C1 segment of cervical spinal cord (tissue), 14 donors: Measurements from ENCODE around the gene PCDHGB2.
A peak's percentile ranks its signal among the peaks of the same experiment; 100 is the strongest.
"Not testable (repeated sequence)": the region's sequence is repeated elsewhere in the genome, so short reads cannot be mapped to it uniquely, and the experiment has no call there.

ENCODE experiments used
- DNase-seq, 14 donors: peaks; one replicate each; lab custom pipeline; 2025; lab: John Stamatoyannopoulos, UW

Gene PCDHGB2

DNA sequence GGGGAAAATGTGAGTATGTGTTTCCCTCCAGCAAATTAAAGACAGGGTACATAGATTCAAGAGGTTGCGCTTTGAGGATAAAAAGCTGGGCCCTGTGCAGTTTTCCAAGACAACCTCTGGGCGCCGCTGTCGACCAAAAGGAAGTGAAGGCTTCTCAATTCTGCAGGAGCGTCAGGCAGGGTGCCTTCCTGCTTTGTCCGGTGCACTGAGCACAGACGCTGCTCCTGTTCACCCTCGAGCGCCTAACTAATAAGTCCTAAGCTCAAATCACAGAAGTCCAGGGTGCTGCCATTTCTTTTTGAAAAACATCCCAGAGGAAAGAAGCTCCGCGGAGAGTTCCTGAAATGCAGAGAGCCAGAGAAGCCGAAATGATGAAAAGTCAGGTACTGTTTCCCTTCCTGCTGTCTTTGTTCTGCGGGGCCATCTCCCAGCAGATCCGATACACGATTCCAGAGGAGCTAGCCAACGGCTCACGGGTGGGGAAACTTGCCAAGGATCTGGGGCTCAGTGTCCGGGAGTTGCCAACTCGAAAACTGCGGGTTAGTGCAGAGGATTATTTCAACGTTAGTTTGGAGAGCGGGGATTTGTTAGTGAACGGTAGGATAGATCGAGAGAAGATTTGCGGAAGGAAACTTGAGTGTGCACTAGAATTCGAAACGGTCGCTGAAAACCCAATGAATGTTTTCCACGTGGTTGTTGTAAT lies 9.7 kb upstream of the PCDHGB2 start, which contains the start of gene PCDHGB1:
PCDHGB1 (plus strand) TSS at position 183 of the 703 bp plus-strand sequence; CDS start at position 345, 162 bp downstream.
- DNase-seq: peak in 1 of 14 donors; percentile 9

DNA sequence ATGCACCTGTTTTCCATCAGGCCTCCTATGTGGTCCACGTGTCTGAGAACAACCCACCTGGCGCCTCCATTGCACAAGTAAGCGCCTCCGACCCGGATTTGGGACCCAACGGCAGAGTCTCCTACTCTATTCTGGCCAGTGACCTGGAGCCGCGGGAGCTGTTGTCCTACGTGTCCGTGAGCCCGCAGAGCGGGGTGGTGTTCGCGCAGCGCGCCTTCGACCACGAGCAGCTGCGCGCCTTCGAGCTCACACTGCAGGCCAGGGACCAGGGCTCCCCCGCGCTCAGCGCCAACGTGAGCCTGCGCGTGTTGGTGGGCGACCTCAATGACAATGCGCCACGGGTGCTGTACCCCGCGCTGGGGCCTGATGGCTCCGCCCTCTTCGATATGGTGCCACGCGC lies 8.2 kb upstream of the PCDHGB2 start:
- DNase-seq: no peak

DNA sequence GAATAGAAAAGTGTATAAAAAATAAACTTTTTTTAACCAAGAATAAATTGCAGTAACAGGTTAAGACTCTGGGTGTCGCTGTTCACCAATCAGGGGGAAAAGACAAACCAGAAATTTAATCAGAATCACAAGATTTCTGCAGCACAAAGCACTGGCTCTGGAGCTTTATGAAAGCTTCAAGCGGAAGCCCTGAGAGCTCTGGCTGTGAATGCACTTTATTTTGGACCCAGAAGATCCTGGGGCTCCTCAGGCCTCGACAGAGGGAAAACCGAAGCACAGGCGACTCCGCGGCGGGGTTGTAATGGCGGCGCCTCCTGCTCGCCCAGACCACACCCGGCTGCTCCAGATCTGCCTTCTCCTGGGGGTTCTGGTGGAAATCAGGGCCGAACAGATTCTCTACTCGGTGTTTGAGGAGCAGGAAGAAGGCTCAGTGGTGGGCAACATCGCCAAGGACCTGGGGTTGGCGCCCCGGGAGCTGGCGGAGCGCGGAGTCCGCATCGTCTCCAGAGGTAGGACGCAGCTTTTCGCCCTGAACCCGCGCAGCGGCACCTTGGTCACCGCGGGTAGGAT lies 4.8 kb upstream of the PCDHGB2 start, which contains the start of gene PCDHGA4:
PCDHGA4 (plus strand) TSS at position 122 of the 570 bp plus-strand sequence; CDS start at position 209, 87 bp downstream.
- DNase-seq: no peak

DNA sequence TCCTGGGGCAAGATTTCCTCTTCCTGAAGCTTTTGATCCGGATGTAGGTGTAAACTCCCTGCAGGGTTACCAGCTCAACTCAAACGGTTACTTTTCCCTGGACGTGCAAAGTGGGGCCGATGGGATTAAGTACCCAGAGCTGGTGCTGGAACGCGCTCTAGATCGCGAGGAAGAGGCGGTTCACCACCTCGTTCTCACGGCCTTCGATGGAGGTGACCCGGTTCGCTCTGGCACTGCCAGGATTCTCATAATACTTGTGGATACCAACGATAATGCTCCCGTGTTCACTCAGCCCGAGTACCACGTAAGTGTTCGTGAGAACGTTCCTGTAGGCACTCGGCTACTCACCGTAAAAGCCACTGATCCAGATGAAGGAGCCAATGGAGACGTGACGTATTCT lies 4.2 kb upstream of the PCDHGB2 start:
- DNase-seq: no peak

DNA sequence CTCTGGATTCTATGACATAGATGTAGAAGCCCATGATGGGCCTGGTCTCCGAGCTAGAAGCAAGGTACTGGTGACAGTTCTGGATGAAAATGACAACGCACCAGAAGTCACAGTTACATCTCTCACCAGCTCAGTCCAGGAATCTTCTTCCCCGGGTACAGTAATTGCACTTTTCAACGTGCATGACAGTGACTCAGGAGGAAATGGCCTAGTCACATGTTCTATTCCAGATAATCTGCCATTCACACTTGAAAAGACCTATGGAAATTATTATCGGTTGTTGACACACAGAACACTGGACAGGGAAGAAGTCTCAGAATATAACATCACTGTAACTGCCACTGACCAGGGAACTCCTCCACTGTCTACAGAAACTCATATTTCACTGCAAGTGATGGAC lies 3.7 kb upstream of the PCDHGB2 start:
- no peak for DNase-seq

DNA sequence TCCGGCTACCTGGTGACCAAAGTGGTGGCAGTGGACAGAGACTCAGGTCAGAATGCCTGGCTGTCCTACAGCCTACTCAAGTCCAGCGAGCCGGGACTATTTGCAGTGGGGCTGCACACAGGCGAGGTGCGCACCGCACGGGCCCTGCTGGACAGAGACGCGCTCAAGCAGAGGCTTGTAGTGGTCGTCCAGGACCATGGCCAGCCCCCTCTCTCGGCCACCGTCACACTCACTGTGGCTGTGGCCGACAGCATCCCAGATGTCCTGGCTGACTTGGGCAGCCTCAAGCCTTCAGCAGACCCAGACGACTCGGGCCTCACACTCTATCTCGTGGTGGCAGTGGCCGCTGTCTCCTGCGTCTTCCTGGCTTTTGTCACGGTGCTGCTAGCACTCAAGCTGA lies 2.8 kb upstream of the PCDHGB2 start:
- no peak for DNase-seq

DNA sequence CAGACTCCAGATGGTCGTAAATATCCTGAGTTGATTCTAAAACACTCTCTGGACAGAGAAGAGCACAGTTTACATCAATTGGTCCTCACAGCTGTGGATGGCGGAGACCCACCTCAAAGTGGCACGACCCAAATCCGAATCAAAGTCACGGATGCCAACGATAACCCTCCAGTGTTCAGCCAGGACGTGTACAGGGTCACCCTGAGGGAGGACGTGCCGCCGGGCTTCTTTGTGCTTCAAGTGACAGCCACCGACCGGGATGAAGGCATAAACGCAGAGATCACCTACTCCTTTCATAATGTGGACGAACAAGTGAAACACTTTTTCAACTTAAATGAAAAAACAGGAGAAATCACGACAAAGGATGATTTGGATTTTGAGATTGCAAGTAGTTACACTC lies 891 bp downstream of the PCDHGB2 start:
- no peak for DNase-seq

DNA sequence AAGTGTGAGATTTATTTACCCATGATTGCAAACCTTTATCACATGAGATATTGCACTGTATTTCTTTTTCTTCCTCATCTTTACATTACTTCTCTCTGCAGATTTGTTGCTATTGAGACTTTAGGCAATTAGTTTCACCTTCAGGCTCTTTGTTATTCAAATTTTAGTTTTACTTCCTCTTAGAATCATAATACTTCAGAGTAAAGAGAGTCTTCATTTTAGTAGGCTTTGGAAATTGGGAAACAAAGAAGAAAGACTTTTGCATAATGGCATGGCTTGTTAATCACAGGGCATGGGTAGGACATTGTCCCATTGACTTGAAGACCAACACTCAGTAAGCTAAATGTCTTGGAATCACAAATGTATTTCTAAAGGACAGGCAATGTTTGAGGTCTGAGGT lies 2.9 kb downstream of the PCDHGB2 start:
- DNase-seq: no peak

DNA sequence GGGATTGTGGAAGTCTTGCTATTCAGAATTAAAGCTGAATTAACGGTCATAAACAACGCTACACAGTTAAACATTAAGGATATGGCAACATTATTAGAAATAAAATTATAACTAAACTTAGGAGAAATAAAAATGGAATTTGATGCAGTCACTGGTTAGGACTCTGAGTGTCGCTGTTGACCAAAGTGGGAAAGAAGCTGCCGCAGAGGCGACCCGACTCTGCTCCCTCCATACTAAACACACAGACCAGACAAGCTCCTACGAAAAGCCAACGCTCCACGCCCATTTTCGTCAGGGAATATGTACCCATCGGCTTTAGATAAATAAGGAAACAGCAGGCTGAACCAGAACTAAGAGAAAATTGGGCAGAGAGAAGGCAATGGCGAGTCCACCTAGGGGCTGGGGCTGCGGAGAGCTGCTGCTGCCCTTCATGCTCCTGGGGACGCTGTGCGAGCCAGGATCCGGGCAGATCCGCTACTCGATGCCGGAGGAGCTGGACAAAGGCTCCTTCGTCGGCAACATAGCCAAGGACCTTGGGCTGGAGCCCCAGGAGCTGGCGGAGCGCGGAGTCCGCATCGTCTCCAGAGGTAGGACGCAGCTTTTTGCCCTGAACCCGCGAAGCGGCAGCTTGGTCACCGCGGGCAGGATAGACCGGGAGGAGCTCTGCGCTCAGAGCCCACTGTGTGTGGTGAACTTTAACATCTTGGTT lies 4.3 kb downstream of the PCDHGB2 start, which contains the start of gene PCDHGA5:
PCDHGA5 (plus strand) TSS at position 211 of the 709 bp plus-strand sequence; CDS start at position 380, 169 bp downstream.
- DNase-seq: no peak

DNA sequence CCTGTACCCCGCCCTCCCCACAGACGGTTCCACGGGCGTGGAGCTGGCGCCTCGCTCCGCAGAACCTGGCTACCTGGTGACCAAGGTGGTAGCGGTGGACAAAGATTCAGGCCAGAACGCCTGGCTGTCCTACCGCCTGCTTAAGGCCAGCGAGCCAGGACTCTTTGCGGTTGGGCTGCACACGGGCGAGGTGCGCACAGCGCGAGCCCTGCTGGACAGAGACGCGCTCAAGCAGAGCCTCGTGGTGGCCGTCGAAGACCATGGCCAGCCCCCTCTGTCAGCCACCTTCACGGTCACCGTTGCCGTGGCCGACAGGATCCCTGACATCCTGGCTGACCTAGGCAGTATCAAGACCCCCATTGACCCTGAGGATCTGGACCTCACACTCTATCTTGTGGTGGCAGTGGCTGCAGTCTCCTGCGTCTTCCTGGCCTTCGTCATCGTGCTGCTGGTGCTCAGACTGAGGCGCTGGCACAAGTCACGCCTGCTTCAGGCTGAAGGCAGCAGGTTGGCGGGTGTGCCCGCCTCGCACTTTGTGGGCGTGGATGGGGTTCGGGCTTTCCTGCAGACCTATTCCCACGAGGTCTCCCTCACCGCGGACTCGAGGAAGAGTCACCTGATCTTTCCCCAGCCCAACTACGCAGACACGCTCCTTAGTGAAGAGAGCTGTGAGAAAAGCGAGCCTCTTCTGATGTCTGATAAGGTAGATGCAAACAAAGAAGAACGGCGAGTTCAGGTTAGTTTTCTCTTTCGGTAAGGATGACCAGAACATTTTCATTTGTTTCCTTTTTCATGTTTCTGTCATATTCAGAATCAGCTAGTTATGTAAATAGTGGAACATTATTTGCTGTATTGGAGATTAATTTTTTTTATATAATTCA lies 6.5 kb downstream of the PCDHGB2 start:
- DNase-seq: no peak

DNA sequence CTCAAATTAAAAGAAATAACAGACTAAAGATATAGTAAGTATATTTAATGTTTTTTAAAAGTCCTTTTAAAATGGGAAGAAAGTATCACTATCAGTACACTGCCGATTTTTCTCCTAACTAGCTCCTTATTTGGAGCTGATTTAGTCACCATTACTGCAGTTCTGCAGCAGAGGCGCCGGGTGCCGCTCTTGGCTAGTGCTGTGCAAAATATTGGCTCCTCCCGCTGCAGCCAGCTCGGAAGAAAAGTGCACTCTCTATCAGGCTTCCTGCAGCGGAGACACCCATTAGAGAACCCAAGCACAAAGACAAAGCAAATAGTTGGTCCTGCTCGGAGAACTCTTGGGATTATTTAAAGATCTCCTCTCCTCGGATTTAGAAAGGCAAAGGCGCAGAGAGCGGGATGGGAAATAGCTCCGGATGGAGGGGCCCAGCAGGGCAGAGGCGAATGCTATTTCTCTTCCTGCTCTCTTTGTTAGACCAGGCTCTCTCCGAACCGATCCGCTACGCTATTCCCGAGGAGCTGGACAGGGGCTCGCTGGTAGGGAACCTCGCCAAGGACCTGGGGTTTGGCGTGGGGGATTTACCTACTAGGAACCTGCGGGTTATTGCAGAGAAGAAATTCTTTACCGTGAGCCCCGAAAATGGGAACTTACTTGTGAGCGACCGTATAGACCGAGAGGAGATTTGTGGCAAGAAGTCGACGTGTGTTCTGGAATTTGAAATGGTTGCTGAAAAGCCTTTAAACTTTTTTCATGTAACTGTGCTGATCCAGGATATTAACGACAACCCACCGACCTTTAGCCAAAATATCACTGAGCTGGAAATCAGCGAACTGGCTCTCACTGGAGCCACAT lies 10.4 kb downstream of the PCDHGB2 start, which contains the start of gene PCDHGB3:
PCDHGB3 (plus strand) TSS at position 249 of the 855 bp plus-strand sequence; CDS start at position 402, 153 bp downstream.
- DNase-seq: no peak

DNA sequence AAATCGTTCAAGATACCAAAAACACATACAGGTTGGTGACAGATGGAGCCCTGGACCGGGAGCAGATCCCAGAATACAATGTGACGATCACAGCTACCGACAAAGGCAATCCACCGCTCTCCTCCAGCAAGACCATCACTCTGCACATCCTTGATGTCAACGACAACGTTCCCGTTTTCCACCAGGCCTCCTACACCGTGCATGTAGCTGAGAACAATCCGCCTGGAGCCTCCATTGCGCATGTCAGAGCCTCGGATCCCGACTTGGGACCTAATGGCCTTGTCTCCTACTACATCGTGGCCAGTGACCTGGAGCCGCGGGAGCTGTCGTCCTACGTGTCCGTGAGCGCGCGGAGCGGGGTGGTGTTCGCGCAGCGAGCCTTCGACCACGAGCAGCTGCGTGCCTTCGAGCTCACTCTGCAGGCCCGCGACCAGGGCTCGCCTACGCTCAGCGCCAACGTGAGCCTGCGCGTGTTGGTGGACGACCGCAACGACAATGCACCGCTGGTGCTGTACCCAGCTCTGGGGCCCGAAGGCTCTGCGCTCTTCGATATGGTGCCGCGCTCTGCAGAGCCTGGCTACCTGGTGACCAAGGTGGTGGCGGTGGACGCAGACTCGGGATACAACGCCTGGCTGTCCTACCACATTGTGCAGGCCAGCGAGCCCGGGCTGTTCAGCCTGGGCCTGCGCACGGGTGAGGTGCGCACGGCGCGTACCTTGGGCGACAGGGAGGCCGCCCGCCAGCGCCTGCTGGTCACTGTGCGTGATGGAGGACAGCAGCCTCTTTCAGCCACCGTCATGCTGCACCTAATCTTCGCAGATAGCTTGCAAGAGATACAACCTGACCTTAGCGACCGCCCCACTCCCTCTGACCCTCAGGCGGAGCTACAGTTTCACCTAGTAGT lies 12.0 kb downstream of the PCDHGB2 start:
- no peak for DNase-seq

DNA sequence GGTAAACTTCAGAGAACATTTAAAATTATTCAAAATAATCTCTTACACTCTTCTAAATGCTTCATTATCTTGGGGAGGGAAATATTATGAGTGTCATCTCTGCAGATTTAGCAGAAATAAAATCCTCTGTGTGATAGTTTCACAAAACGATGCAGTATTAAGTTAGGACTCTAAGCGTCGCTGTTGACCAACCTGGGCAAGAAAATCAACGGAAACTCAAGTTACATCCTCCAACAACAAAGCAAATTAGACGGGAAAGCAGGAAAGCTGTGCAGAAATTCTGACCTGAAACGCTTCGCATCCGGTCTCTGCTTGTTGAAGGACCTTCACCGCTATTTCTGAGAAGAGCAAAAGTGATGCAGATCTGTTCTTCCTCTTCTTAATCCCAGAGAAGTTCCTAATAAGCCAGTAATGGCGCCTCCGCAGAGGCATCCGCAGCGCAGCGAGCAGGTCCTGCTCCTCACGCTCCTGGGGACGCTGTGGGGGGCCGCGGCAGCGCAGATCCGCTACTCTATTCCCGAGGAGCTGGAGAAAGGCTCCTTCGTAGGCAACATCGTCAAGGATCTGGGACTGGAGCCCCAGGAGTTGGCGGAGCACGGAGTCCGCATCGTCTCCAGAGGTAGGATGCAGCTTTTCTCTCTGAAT lies 14.0 kb downstream of the PCDHGB2 start, which contains the start of gene PCDHGA6:
PCDHGA6 (plus strand) TSS at position 219 of the 645 bp plus-strand sequence; CDS start at position 412, 193 bp downstream.
- DNase-seq: no peak

DNA sequence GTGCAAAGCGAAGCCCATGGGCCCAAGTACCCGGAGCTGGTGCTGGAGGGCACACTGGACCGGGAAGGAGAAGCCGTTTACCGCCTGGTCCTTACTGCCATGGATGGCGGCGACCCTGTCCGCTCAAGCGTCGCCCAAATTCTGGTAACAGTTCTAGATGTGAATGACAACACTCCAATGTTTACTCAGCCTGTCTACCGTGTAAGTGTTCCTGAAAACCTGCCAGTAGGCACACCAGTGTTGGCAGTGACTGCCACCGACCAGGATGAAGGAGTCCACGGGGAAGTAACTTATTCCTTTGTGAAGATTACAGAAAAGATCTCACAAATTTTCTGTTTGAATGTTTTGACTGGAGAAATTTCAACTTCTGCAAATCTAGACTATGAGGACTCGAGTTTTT lies 14.8 kb downstream of the PCDHGB2 start:
- DNase-seq: no peak

DNA sequence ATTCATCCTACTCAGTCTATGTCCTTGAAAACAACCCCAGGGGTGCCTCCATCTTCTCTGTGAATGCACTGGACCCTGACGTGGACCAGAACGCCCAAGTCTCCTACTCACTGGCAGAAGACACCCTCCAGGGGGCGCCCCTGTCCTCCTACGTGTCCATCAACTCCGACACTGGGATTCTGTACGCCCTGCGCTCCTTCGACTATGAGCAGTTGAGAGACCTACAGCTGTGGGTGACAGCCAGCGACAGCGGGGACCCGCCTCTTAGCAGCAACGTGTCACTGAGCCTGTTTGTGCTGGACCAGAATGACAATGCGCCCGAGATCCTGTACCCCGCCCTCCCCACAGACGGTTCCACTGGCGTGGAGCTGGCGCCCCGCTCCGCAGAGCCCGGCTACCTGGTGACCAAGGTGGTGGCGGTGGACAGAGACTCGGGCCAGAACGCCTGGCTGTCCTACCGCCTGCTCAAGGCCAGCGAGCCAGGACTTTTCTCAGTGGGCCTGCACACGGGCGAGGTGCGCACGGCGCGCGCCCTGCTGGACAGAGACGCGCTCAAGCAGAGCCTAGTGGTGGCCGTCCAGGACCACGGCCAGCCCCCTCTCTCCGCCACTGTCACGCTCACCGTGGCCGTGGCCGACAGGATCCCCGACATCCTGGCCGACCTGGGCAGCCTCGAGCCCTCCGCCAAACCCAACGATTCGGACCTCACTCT lies 15.8 kb downstream of the PCDHGB2 start:
- not testable (repeated sequence) for DNase-seq

DNA sequence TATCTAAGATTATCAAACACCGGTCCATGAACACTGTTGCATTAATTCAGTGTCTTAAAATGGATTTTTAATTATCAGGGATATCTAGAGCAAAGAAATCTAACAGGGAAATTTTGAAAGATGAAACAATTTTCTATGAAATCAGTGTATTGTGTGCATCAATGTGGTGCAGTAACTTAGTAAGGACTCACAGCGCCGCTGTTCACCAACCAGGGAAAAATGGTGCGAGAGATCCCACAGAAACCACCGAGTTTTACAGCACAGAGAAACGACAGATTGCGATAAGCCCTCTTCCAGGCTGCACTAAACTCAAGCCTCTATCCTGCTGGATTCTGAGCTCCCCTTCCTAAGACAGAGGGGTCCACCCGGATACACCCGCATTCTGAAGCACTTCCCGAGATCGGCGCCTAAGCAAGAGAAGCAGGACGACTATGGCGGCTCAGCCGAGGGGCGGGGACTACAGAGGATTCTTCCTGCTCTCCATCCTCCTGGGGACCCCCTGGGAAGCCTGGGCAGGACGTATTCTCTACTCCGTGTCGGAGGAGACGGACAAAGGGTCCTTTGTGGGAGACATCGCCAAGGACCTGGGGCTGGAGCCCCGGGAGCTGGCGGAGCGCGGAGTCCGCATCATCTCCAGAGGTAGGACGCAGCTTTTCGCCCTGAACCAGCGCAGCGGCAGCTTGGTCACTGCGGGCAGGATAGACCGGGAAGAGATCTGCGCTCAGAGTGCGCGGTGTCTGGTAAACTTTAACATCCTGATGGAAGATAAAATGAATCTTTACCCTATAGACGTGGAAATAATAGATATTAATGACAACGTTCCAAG lies 22.9 kb downstream of the PCDHGB2 start, which contains the start of gene PCDHGA7:
PCDHGA7 (plus strand) TSS at position 274 of the 826 bp plus-strand sequence; CDS start at position 432, 158 bp downstream.
- DNase-seq: no peak

DNA sequence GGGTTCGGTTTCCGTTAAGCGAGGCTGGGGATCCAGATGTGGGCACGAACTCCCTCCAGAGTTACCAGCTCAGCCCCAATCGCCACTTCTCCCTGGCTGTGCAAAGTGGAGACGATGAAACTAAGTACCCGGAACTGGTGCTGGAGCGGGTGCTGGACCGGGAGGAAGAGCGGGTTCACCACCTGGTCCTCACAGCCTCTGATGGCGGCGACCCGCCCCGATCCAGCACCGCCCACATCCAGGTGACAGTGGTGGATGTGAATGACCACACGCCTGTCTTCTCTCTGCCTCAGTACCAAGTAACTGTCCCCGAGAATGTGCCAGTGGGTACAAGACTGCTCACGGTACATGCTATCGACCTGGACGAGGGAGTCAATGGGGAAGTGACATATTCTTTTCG lies 23.6 kb downstream of the PCDHGB2 start:
- DNase-seq: no peak
